Large intestine (tissue), 3 donors: Measurements from ENCODE around the gene ANKDD1A. TPM values are rescaled to one million over a fixed set of nuclear protein-coding genes. Genes with fewer than 3 reads are reported as not detected.

Experiments
- DNase-seq, 2 donors: peaks; one replicate each; pipeline versions ENCODE4 v3.0.0 to v3.0.0-alpha.2; 2013
- H3K27ac ChIP-seq: one replicate; pipeline ENCODE4 v1.5.1; 2013; ENCODE audit warnings: low read length
- H3K27me3 ChIP-seq: 2 replicates; pipeline ENCODE4 v1.6.1; 2013; ENCODE audit warnings: low read length; ENCODE audit not compliant: control insufficient read depth, insufficient read depth
- H3K36me3 ChIP-seq: 2 replicates; pipeline ENCODE4 v1.6.1; 2013; ENCODE audit warnings: low read length; ENCODE audit not compliant: control insufficient read depth, insufficient read depth
- H3K4me1 ChIP-seq: one replicate; pipeline ENCODE4 v1.6.1; 2013; ENCODE audit warnings: low read length; ENCODE audit not compliant: control insufficient read depth, insufficient read depth
- H3K4me3 ChIP-seq: one replicate; pipeline ENCODE4 v1.5.1; 2013; ENCODE audit warnings: low read length
- H3K9me3 ChIP-seq: one replicate; pipeline ENCODE4 v1.6.1; 2013; ENCODE audit warnings: mild to moderate bottlenecking, low read depth, low read length, moderate library complexity; ENCODE audit not compliant: control insufficient read depth
- WGBS: methylation state at CpG from one replicate; pipeline ENCODE4 v1.1.5; 2013; ENCODE audit warnings: low lambda C conversion rate; ENCODE audit not compliant: insufficient coverage; 5-methylcytosine and 5-hydroxymethylcytosine counted together
- polyA plus RNA-seq: library from polyadenylated mRNA; unstranded; fragments of 120-200 nt; gene quantifications from one replicate; pipeline ENCODE4 v1.2.1, GENCODE V29; 2013

ANKDD1A gene
- polyA plus RNA-seq, 1 donor: 5.6 TPM

- peaks cover 3% of the 10 kb centered on the region for H3K9me3 ChIP-seq
- H3K4me1 ChIP-seq: no peaks in the 10 kb centered on the region
- DNase-seq: no peak
- H3K4me3 ChIP-seq: no peak overlapping the region
- no peak overlapping the region for H3K27ac ChIP-seq
- no CpG with 5 or more reads among the region's 9 CpGs for WGBS
- no peaks in the 10 kb centered on the region for H3K36me3 ChIP-seq
- H3K27me3 ChIP-seq: peaks cover 5% of the 10 kb centered on the region
Measured at GRCh38 chr15:64905941-64906340, 5.8 kb upstream of the ANKDD1A start.

DNA sequence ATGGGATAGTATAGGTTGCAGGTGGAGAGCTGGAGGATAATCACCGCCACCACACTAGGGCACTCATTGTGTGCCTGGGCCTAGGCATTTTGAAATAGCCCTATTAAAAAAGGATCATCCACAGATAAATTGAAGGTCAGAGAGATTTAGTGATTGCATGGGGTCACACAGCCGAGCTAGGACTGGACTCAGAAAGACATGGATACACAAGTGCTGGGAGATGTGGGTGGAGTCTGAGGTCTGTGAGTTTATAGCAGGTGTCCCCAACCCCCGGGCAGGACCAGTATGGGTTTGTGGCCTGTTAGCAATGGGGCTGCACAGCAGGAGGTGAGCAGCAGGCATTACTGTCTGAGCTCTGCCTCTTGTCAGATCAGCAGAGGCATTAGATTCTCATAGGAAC, 5.3 kb upstream of the ANKDD1A start:
- H3K4me1 ChIP-seq: no peaks in the 10 kb centered on the region
- H3K36me3 ChIP-seq: no peaks in the 10 kb centered on the region
- no peak overlapping the region for H3K27ac ChIP-seq
- DNase-seq: no peak
- no peaks in the 10 kb centered on the region for H3K9me3 ChIP-seq
- H3K27me3 ChIP-seq: peaks cover 10% of the 10 kb centered on the region
- WGBS: no CpG with 5 or more reads among the region's 3 CpGs
- no peak overlapping the region for H3K4me3 ChIP-seq

DNA sequence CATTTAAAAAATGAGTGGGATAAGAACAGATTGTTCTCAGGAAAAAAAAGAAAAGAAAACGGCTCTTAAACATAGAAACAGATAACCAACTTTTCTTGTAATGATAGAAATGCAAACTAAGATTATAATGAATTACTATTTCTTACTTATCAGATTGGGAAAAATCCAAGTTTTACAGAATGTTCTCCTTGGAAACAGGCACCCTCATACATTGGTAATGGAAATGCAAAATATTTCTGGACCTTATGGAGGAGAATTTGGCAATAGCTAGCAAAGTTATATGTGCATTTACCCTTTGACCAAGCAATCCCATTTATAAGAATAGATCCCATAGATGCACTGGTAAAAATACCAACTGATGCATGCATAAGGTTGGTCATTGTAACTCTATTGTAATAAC, 3.7 kb upstream of the ANKDD1A start:
- DNase-seq: no peak
- Histone ChIP-seq H3K4me1 (peaks cover 4% of the 10 kb centered on the region), H3K27ac (no peak overlapping the region), H3K4me3 (no peak overlapping the region), H3K36me3 (no peaks in the 10 kb centered on the region), H3K27me3 (peaks cover 15% of the 10 kb centered on the region), H3K9me3 (no peaks in the 10 kb centered on the region)
- 75% methylated on average over 1 of the region's 1 CpG for WGBS

- no CpG with 5 or more reads among the region's 3 CpGs for WGBS
- H3K27ac ChIP-seq: no peak overlapping the region
Measured at GRCh38 chr15:64909546-64909945, 2.2 kb upstream of the ANKDD1A start.

GRCh38 chr15:64912379-64913325, 950 bp downstream of the ANKDD1A start:
- H3K27me3 ChIP-seq: peaks cover 18% of the 10 kb centered on the region
- H3K4me3 ChIP-seq: no peak overlapping the region
- no CpG with 5 or more reads among the region's 15 CpGs for WGBS
- no peaks in the 10 kb centered on the region for H3K9me3 ChIP-seq
- H3K27ac ChIP-seq: no peak overlapping the region
- DNase-seq: no peak
- no peaks in the 10 kb centered on the region for H3K36me3 ChIP-seq
- H3K4me1 ChIP-seq: peaks cover 4% of the 10 kb centered on the region

More at GRCh38 chr15:64909546-64909945, 2.2 kb upstream of the ANKDD1A start:
- Histone ChIP-seq H3K36me3 (no peaks in the 10 kb centered on the region), H3K4me3 (no peak overlapping the region), H3K4me1 (peaks cover 4% of the 10 kb centered on the region), H3K9me3 (no peaks in the 10 kb centered on the region), H3K27me3 (peaks cover 18% of the 10 kb centered on the region)
- DNase-seq: no peak

GRCh38 chr15:64915518-64916227, 4.0 kb downstream of the ANKDD1A start:
- Histone ChIP-seq H3K36me3 (no peaks in the 10 kb centered on the region), H3K4me3 (no peak overlapping the region), H3K27ac (no peak overlapping the region), H3K9me3 (no peaks in the 10 kb centered on the region), H3K27me3 (peaks cover 15% of the 10 kb centered on the region), H3K4me1 (peaks cover 4% of the 10 kb centered on the region)
- WGBS: no CpG with 5 or more reads among the region's 13 CpGs
- no peak for DNase-seq

GRCh38 chr15:64916365-64916764, 4.7 kb downstream of the ANKDD1A start:
- no peak for DNase-seq
- Histone ChIP-seq H3K4me1 (peaks cover 4% of the 10 kb centered on the region), H3K9me3 (no peaks in the 10 kb centered on the region), H3K27ac (no peak overlapping the region), H3K27me3 (peaks cover 8% of the 10 kb centered on the region), H3K4me3 (no peak overlapping the region), H3K36me3 (no peaks in the 10 kb centered on the region)
- WGBS: no CpG with 5 or more reads among the region's 2 CpGs

- no peak overlapping the region for H3K27ac ChIP-seq
- no peaks in the 10 kb centered on the region for H3K36me3 ChIP-seq
- no peak overlapping the region for H3K4me3 ChIP-seq
- no peaks in the 10 kb centered on the region for H3K4me1 ChIP-seq
- DNase-seq: no peak
- WGBS: no CpG with 5 or more reads among the region's 9 CpGs
- H3K27me3 ChIP-seq: peaks cover 7% of the 10 kb centered on the region
- H3K9me3 ChIP-seq: no peaks in the 10 kb centered on the region
Measured at GRCh38 chr15:64917211-64917610, 5.5 kb downstream of the ANKDD1A start.

- Histone ChIP-seq H3K27me3 (no peaks in the 10 kb centered on the region), H3K36me3 (no peaks in the 10 kb centered on the region), H3K4me1 (no peaks in the 10 kb centered on the region), H3K9me3 (no peaks in the 10 kb centered on the region), H3K4me3 (no peak overlapping the region), H3K27ac (no peak overlapping the region)
- no CpG with 5 or more reads among the region's 4 CpGs for WGBS
- DNase-seq: no peak
Measured at GRCh38 chr15:64919721-64920120, 8.0 kb downstream of the ANKDD1A start.

DNA sequence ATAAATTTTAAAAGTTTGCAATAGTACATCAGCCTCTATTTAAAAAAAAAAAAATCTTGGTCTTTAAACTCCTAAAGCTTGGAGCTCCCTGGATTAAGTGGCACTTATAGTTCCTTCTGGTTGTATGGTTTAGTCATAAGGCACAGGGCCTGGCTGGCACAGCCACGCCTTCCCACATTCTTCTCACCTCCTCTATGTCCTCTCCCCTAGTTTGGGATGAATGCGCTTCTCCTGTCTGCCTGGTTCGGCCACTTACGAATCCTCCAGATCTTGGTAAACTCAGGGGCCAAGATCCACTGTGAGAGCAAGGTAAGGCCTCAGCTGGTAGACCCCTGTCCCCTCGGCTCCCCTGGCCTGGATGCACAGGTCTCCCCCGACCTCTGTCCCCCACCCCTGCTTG, 10.0 kb downstream of the ANKDD1A start:
- Histone ChIP-seq H3K27ac (no peak overlapping the region), H3K36me3 (no peaks in the 10 kb centered on the region), H3K27me3 (no peaks in the 10 kb centered on the region), H3K4me1 (no peaks in the 10 kb centered on the region), H3K9me3 (no peaks in the 10 kb centered on the region), H3K4me3 (no peak overlapping the region)
- no CpG with 5 or more reads among the region's 6 CpGs for WGBS
- DNase-seq: no peak
